Measurements from ENCODE around the gene PRDM15.

PRDM15 gene

GRCh38 chr21:41760411-41760810, 118.7 kb downstream of the PRDM15 start:
- no peak for DNase-seq

- no peak for DNase-seq
Measured at GRCh38 chr21:41759926-41760325, 119.2 kb downstream of the PRDM15 start.

- no peak for DNase-seq
Measured at GRCh38 chr21:41759214-41759840, 119.8 kb downstream of the PRDM15 start.

- DNase-seq = no peak
Measured at GRCh38 chr21:41758550-41758949, 120.6 kb downstream of the PRDM15 start.

- no peak for DNase-seq
Measured at GRCh38 chr21:41755934-41756773, 123.0 kb downstream of the PRDM15 start.

- DNase-seq = no peak
Measured at GRCh38 chr21:41755258-41755933, 123.7 kb downstream of the PRDM15 start.

- DNase-seq = no peak
Measured at GRCh38 chr21:41754479-41754891, 124.7 kb downstream of the PRDM15 start.

DNA sequence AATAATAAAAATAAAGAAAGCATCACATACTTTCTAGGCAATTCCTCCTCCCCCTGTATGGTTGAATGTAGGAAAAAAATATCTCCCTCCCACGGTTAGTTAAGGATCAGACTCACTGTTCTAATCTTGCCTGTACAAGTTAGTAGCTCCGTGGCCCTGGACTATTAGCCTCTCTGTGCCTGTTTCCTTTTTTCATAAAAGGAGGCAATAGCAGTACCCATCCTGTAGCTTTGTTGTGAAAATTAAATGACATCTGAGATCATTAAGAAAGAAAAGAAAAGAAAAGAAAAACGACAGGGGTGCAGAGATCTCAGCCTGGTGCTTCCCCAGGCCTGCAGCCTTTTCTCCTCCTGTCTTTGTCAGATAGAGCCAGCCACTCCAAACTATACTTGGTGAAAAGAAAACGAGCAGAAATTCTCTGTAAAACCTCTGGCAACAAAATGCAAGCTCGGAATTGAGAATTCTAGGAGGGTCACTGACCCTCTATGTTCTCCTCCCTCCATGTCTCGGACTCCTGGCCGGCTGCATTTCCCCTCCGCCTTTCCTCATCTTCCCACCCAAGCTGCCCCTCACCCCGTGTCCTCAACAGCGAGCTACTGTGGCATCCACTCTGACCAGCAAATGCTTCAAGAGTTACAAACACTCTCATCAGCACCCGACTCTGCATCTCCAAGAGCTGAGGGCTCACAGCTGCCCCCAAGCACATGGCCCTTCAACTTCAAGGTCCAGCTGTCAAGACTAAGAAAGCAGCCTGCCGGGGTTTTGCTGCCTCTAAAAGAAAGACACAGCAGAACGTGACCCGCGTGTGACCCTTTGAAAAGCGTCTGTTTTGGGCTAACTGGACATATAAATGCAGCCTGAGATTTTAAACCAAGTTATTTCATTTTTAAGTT, 125.9 kb downstream of the PRDM15 start:
- DNase-seq = no peak

DNA sequence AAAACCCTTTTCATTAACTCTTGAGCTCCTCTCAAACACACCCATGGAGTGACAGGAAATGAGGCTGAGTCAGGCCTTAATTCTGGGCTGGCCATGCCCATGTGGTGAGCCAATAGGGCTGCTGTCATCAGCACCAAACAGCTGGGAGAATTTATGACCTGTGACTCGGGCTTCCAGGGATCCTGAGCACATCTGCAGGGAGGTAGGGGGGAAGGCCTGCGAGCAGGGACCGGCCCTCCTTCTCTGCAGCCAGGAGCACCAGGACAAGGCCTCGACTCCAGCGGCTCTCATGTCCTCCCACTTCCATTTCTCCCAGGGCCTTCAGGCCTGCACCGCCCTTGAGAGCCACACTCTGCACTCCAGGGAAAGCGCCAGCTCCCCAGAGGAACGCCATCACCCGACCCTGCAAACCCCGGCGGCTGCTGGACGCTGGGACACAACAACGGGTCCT, 126.9 kb downstream of the PRDM15 start:
- no peak for DNase-seq

- DNase-seq = no peak
Measured at GRCh38 chr21:41751611-41752011, 127.5 kb downstream of the PRDM15 start.

DNA sequence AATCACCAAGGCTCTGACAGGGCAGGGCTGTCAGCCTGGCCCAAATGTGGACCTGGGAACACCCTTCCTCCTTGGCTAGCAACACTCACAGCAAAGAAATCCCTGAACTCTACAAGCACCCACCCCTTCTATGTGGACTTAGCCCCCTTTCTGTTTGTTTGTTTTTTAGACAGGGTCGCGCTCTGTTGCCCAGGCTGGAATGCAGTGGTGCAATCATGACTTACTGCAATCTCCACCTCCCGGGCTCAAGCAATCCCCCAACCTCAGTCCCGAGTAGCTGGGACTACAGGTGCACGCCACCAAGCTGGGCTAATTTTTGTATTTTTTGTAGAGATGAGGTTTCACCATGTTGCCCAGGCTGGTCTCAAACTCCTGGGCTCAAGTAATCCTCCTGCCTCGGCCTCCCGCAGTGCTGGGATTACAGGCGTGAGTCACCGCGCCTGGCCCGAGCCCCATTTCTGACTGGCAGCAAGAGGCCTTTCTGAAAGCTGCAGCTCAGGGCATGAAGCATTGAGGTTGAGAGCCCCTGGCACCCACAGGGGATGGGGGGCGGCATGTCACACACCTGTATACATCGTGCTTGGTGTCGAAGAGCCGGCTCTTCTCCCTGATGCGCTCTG, 128.5 kb downstream of the PRDM15 start:
- no peak for DNase-seq

- no peak for DNase-seq
Measured at GRCh38 chr21:41750051-41750450, 129.1 kb downstream of the PRDM15 start.

DNA sequence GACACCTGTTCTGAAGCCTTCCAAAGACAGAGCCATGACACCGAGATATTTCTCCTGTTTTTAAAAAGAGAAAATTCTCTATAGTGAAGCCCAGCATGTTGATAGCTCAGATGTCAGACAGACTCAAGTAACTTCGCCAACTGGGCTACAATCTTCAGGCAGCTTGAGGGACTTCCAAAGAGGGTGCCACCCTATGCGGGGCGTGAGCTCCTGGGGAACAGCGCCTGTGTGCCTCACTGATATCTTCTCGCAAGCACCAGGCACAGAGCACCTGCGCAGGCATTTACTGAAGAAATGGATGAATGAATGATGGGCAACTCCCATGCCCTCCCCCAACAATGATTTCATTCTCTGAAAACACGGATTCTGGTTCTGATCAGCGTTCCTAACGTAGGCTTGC, 129.9 kb downstream of the PRDM15 start:
- no peak for DNase-seq

Data from activated CD8-positive, alpha-beta memory T cell treated with anti-CD3 and anti-CD28 coated beads, Interleukin-2, amount 50 U/mL, for 48 hours (primary cell).